Upper lobe of left lung (tissue), 6 donors: Measurements from ENCODE around the gene C11orf87. TPM values are rescaled to one million over a fixed set of nuclear protein-coding genes. Genes with fewer than 3 reads are reported as not detected.
A peak's percentile ranks its signal among the peaks of the same experiment; 100 is the strongest.

Experiments
- ATAC-seq, 2 donors: fragments of 200-7000 bp; cut with Tn5 transposase; one replicate each; pipeline ENCODE4 v1.9.1; 2022; ENCODE audit warnings: mild to moderate bottlenecking in 2 of 2, moderate library complexity in 2 of 2; ENCODE audit not compliant: low FRiP score in 2 of 2
- DNase-seq, 2 donors: peaks; one replicate each; pipeline ENCODE4 v3.0.0-alpha.2; 2019 to 2020
- H3K27ac ChIP-seq, 4 donors: fragments of 200-600 bp; sonication (generic); one replicate each; pipeline ENCODE4 v1.5.1; 2016 to 2019
- H3K27me3 ChIP-seq, 4 donors: fragments of 200-600 bp; sonication (generic); one replicate each; pipeline ENCODE4 v1.5.1; 2017 to 2019
- H3K36me3 ChIP-seq, 4 donors: fragments of 200-600 bp; sonication (generic); one replicate each; pipeline ENCODE4 v1.5.1; 2016 to 2019
- H3K4me1 ChIP-seq, 4 donors: fragments of 200-600 bp; sonication (generic); one replicate each; pipeline ENCODE4 v1.5.1; 2018 to 2019
- H3K4me3 ChIP-seq, 4 donors: fragments of 200-600 bp; sonication (generic); one replicate each; pipeline ENCODE4 v1.5.1; 2017 to 2019; ENCODE audit warnings: mild to moderate bottlenecking in 2 of 4, moderate library complexity in 1 of 4
- H3K9me3 ChIP-seq, 4 donors: fragments of 200-600 bp; sonication (generic); one replicate each; pipeline ENCODE4 v1.5.1; 2018 to 2019
- CTCF ChIP-seq, 6 experiments: fragments of 450-650 bp in 4 of 6; fragments of 200-600 bp in 2 of 6; sonication (generic) in 2 of 6; IDR thresholded peaks; one replicate each; pipeline ENCODE4 v1.5.1; 2016 to 2019; ENCODE audit warnings: antibody characterized with exemption in 6 of 6
- EP300 ChIP-seq, 4 donors: sonication (generic); formaldehyde crosslinking; IDR thresholded peaks; one replicate each; pipeline ENCODE4 v1.5.1; 2017; ENCODE audit warnings: antibody characterized with exemption in 4 of 4, control low read depth in 2 of 4
- POLR2A ChIP-seq, 4 donors: fragments of 450-650 bp; IDR thresholded peaks; one replicate each; pipeline ENCODE4 v1.5.1; 2016 to 2017; ENCODE audit warnings: antibody characterized with exemption in 4 of 4, mild to moderate bottlenecking in 2 of 4
- POLR2AphosphoS5 ChIP-seq, 2 donors: sonication (generic); formaldehyde crosslinking; IDR thresholded peaks; one replicate each; pipeline ENCODE4 v1.5.1; 2017; ENCODE audit warnings: antibody characterized with exemption in 2 of 2
- WGBS, 2 donors: methylation state at CpG; one replicate each; pipeline ENCODE4 v1.1.5; 2017 to 2018; 5-methylcytosine and 5-hydroxymethylcytosine counted together
- total RNA-seq, 6 donors: library from RNA; depleted of rRNA in 4 of 6; stranded (reverse); fragments of >200 nt in 4 of 6; gene quantifications; one replicate each; pipeline versions ENCODE4 v1.1.0 to v1.2.1, GENCODE V29; 2016 to 2021
- donor health status: DM: no; HTN: no; CAD: no; lungs with moderate emphysema.
- donor health status: DM: no; HTN: yes; CAD: no; lungs with severe emphysema.

The C11orf87 gene
- under 1 TPM in 2 of 6 donors, not detected in 4; 0.11 to 0.13 TPM for total RNA-seq

- peaks cover 0 to 19% (median 8%) of the 10 kb centered on the region in 4 donors for H3K4me1 ChIP-seq
- peak within 1 kb of the TSS in 2 of 4 donors; percentile 0 to 16 for H3K4me3 ChIP-seq
- peak in 1 of 2 donors; percentile 84 for DNase-seq
- H3K9me3 ChIP-seq, result no peaks in the 10 kb centered on the region
- TF ChIP-seq CTCF (IDR thresholded peaks at IDR 0.05), result no peak
- no peak for TF ChIP-seq EP300 (IDR thresholded peaks at IDR 0.05)
- no peak for TF ChIP-seq POLR2A (IDR thresholded peaks at IDR 0.05)
- TF ChIP-seq POLR2AphosphoS5 (IDR thresholded peaks at IDR 0.05), result no peak
- no peak within 1 kb of the TSS for H3K27ac ChIP-seq
- peaks cover 0 to 22% (median 9%) of the 10 kb centered on the region in 4 donors for H3K27me3 ChIP-seq
- no peaks in the 10 kb centered on the region for H3K36me3 ChIP-seq
- WGBS, 2 donors, result 3% methylated on average over 15 to 52 of the region's 54 CpGs
- ATAC-seq, result peak in 1 of 2 donors; percentile 52
These were observed at the start of gene C11orf87 for GRCh38 chr11:109421981-109422869. Gene C11orf87 (plus strand): TSS chr11:109422190. CDS start chr11:109423634, 1,444 bp downstream.

- DNase-seq, result no peak
- Histone ChIP-seq H3K27me3 (no peaks in the 10 kb centered on the region), H3K36me3 (no peaks in the 10 kb centered on the region)
These were observed 48.0 kb upstream of the C11orf87 start for GRCh38 chr11:109374032-109374431.

GRCh38 chr11:109374441-109374840 is 47.5 kb upstream of the C11orf87 start:
- TF ChIP-seq POLR2A (IDR thresholded peaks at IDR 0.05) (no peak), EP300 (IDR thresholded peaks at IDR 0.05) (no peak), POLR2AphosphoS5 (IDR thresholded peaks at IDR 0.05) (no peak), CTCF (IDR thresholded peaks at IDR 0.05) (no peak)
- 76 to 89% methylated on average over 4 of the region's 4 CpGs for WGBS, 2 donors
- no peak for DNase-seq
- no peaks in the 10 kb centered on the region for H3K9me3 ChIP-seq
- H3K4me3 ChIP-seq, result no peak overlapping the region
- ATAC-seq, result no peak
- no peaks in the 10 kb centered on the region for H3K27me3 ChIP-seq
- no peaks in the 10 kb centered on the region for H3K36me3 ChIP-seq
- H3K27ac ChIP-seq, result no peak overlapping the region
- H3K4me1 ChIP-seq, result no peaks in the 10 kb centered on the region

More at GRCh38 chr11:109374032-109374431, 48.0 kb upstream of the C11orf87 start:
- TF ChIP-seq EP300 (IDR thresholded peaks at IDR 0.05), result no peak
- no peak for TF ChIP-seq POLR2A (IDR thresholded peaks at IDR 0.05)
- TF ChIP-seq POLR2AphosphoS5 (IDR thresholded peaks at IDR 0.05), result no peak
- no peak for TF ChIP-seq CTCF (IDR thresholded peaks at IDR 0.05)
- no peaks in the 10 kb centered on the region for H3K4me1 ChIP-seq
- no peaks in the 10 kb centered on the region for H3K9me3 ChIP-seq
- no peak for ATAC-seq
- no peak overlapping the region for H3K27ac ChIP-seq
- no peak overlapping the region for H3K4me3 ChIP-seq

- ATAC-seq (no peak), DNase-seq (no peak)
- no peak overlapping the region for H3K27ac ChIP-seq
- no peaks in the 10 kb centered on the region for H3K9me3 ChIP-seq
- no peak overlapping the region for H3K4me3 ChIP-seq
- WGBS, 2 donors, result 48 to 55% methylated on average over 4 of the region's 4 CpGs
- H3K4me1 ChIP-seq, result no peaks in the 10 kb centered on the region
- no peaks in the 10 kb centered on the region for H3K36me3 ChIP-seq
- H3K27me3 ChIP-seq, result no peaks in the 10 kb centered on the region
- TF ChIP-seq POLR2AphosphoS5 (IDR thresholded peaks at IDR 0.05) (no peak), POLR2A (IDR thresholded peaks at IDR 0.05) (no peak)
These were observed 44.8 kb upstream of the C11orf87 start for GRCh38 chr11:109377039-109377742.

- no peak for TF ChIP-seq CTCF (IDR thresholded peaks at IDR 0.05)
- TF ChIP-seq EP300 (IDR thresholded peaks at IDR 0.05), result no peak
- no peak for TF ChIP-seq POLR2A (IDR thresholded peaks at IDR 0.05)
- TF ChIP-seq POLR2AphosphoS5 (IDR thresholded peaks at IDR 0.05), result no peak
These were observed 44.0 kb upstream of the C11orf87 start for GRCh38 chr11:109378034-109378433.

More at GRCh38 chr11:109378034-109378433, 44.0 kb upstream of the C11orf87 start:
- no peak for ATAC-seq
- Histone ChIP-seq H3K4me1 (no peaks in the 10 kb centered on the region), H3K27me3 (no peaks in the 10 kb centered on the region), H3K4me3 (no peak overlapping the region), H3K27ac (no peak overlapping the region), H3K9me3 (no peaks in the 10 kb centered on the region), H3K36me3 (no peaks in the 10 kb centered on the region)
- DNase-seq, result no peak
